Heart left ventricle (tissue), 13 donors: ENCODE data around the gene CNTLN.

Experiments
- CTCF ChIP-seq, 12 donors: fragments of 200-600 bp; sonication (generic) in 4 of 12; IDR thresholded peaks; one replicate each; pipeline versions ENCODE4 v1.5.0 to v1.8.0; 2018 to 2022; ENCODE audit warnings: antibody characterized with exemption in 12 of 12, mild to moderate bottlenecking in 5 of 12
- POLR2A ChIP-seq, 2 donors: fragments of 450-650 bp; IDR thresholded peaks; one replicate each; pipeline ENCODE4 v1.6.1; 2017; ENCODE audit warnings: antibody characterized with exemption in 2 of 2, mild to moderate bottlenecking in 2 of 2, moderate library complexity in 2 of 2
- donor health status: ischemic (EF 13 %, LVEDD 7.1; RV severe dilation, severe dysfunction).
- donor health status: DM: no; HTN: yes; CAD: no.
- donor health status: DM: no; HTN: no; CAD: no.
- donor health status: ischemic (EF 25% LVEDD 6.9; RV normal size, moderate dysfunction).
- donor health status: ischemic (EF 25% LVEDD 5.7; RV mildly dilated, moderate dysfunction).
- donor health status: ischemic (EF 35%, LVEDD 5.7; RV mildly dilated, moderate dysfunction).
- donor health status: nonischemic (EF 11% LVEDD 7.7; RV severe dilation, severe dysfunction).
- donor health status: DM: yes; HTN: yes; CAD: no.
- donor health status: PGD.
- donor health status: ischemic (EF 29% LVEDD 5.4; RV normal size, mild dysfunction).
- donor health status: nonischemic (EF 23%, LVEDD 6.1; RV moderate dilation, normal function).

- TF ChIP-seq POLR2A (IDR thresholded peaks at IDR 0.05) (no peak), CTCF (IDR thresholded peaks at IDR 0.05) (no peak)
These were observed 180.5 kb downstream of the CNTLN start for GRCh38 chr9:17315341-17315740.
